DMS153 (cell line): ENCODE data around the gene NDUFB5.

Experiments
- DNase-seq: peaks from one replicate; lab custom pipeline; 2025; lab: John Stamatoyannopoulos, UW

NDUFB5 gene

GRCh38 chr3:179604321-179605078, at the start of gene NDUFB5, which contains the start of gene MRPL47:
NDUFB5 (plus strand) TSS chr3:179604794; CDS start chr3:179604816, 22 bp downstream.
MRPL47 (minus strand) TSS chr3:179604638; CDS start chr3:179604624, 14 bp downstream.
- DNase-seq: peak; percentile 93

- peak; percentile 27 for DNase-seq
Observed at GRCh38 chr3:179558742-179559364, 45.7 kb upstream of the NDUFB5 start.

- DNase-seq: no peak
Observed at GRCh38 chr3:179560791-179561190, 43.8 kb upstream of the NDUFB5 start.

- DNase-seq: peak; percentile 99
Observed at GRCh38 chr3:179562591-179563270, 41.9 kb upstream of the NDUFB5 start, which contains the start of gene ACTL6A. ACTL6A (plus strand) TSS chr3:179562926; CDS start chr3:179563093, 167 bp downstream.

GRCh38 chr3:179563271-179563783, 41.3 kb upstream of the NDUFB5 start:
- DNase-seq: no peak

- DNase-seq: no peak
Observed at GRCh38 chr3:179565496-179565895, 39.1 kb upstream of the NDUFB5 start.

- no peak for DNase-seq
Observed at GRCh38 chr3:179580992-179581391, 23.6 kb upstream of the NDUFB5 start.

- DNase-seq: no peak
Observed at GRCh38 chr3:179589143-179589542, 15.5 kb upstream of the NDUFB5 start.

- DNase-seq: no peak
Observed at GRCh38 chr3:179590669-179591068, 13.9 kb upstream of the NDUFB5 start.

GRCh38 chr3:179591313-179591712, 13.3 kb upstream of the NDUFB5 start:
- DNase-seq: no peak

- no peak for DNase-seq
Observed at GRCh38 chr3:179599531-179599930, 5.1 kb upstream of the NDUFB5 start.

- DNase-seq: no peak
Observed at GRCh38 chr3:179603321-179603720, 1.3 kb upstream of the NDUFB5 start.

GRCh38 chr3:179603831-179604230, 763 bp upstream of the NDUFB5 start:
- DNase-seq: no peak

GRCh38 chr3:179606534-179607085, 2.0 kb downstream of the NDUFB5 start:
- DNase-seq: no peak

GRCh38 chr3:179608931-179609720, 4.5 kb downstream of the NDUFB5 start:
- no peak for DNase-seq

- no peak for DNase-seq
Observed at GRCh38 chr3:179610066-179610465, 5.5 kb downstream of the NDUFB5 start.

GRCh38 chr3:179613807-179614206, 9.2 kb downstream of the NDUFB5 start:
- no peak for DNase-seq

- DNase-seq: no peak
Observed at GRCh38 chr3:179615458-179616173, 11.0 kb downstream of the NDUFB5 start.

- no peak for DNase-seq
Observed at GRCh38 chr3:179622023-179622422, 17.4 kb downstream of the NDUFB5 start.

- DNase-seq: no peak
Observed at GRCh38 chr3:179624451-179624850, 19.9 kb downstream of the NDUFB5 start.
